CD14-positive monocyte (primary cell): ENCODE data around the gene ABCG1. TPM values are rescaled to one million over a fixed set of nuclear protein-coding genes. Genes with fewer than 3 reads are reported as not detected.

Source experiments
- DNase-seq, 3 donors: peaks; one replicate each; pipeline ENCODE4 v3.0.0-alpha.2; 2011 to 2022
- H2AFZ ChIP-seq: 2 replicates; pipeline ENCODE4 v1.6.0; 2012; ENCODE audit warnings: mild to moderate bottlenecking, low read depth, low read length, inconsistent platforms; ENCODE audit not compliant: insufficient read depth, poor library complexity, severe bottlenecking
- H3K27ac ChIP-seq, 2 donors: 1 replicate in 1 of 2; 2 replicates in 1 of 2; pipeline ENCODE4 v1.5.1; 2012 to 2013; ENCODE audit warnings: low read length in 2 of 2, control low read depth in 1 of 2, inconsistent platforms in 1 of 2, low read depth in 1 of 2, mild to moderate bottlenecking in 1 of 2
- H3K27me3 ChIP-seq, 2 donors: one replicate each; pipeline versions ENCODE4 v1.6.0 to v1.6.1; 2011 to 2013; ENCODE audit warnings: low read length in 2 of 2; ENCODE audit not compliant: control insufficient read depth in 2 of 2, insufficient read depth in 2 of 2
- H3K36me3 ChIP-seq, 2 donors: replicated peaks in 1 of 2; 1 replicate in 1 of 2; 2 replicates in 1 of 2; pipeline versions ENCODE4 v1.5.1 to v1.6.1; 2012 to 2013; ENCODE audit warnings: low read length in 2 of 2, control low read depth in 1 of 2, inconsistent platforms in 1 of 2, mild to moderate bottlenecking in 1 of 2; ENCODE audit not compliant: insufficient read depth in 2 of 2, control insufficient read depth in 1 of 2
- H3K4me1 ChIP-seq, 2 donors: 1 replicate in 1 of 2; 2 replicates in 1 of 2; pipeline versions ENCODE4 v1.5.1 to v1.6.1; 2012 to 2013; ENCODE audit warnings: low read length in 2 of 2, control low read depth in 1 of 2, inconsistent platforms in 1 of 2, mild to moderate bottlenecking in 1 of 2, moderate library complexity in 1 of 2; ENCODE audit not compliant: insufficient read depth in 2 of 2, control insufficient read depth in 1 of 2
- H3K4me2 ChIP-seq: replicated peaks from 2 replicates; pipeline ENCODE3; 2012; ENCODE audit warnings: low read length, moderate library complexity, mild to moderate bottlenecking; ENCODE audit not compliant: poor library complexity, severe bottlenecking; ENCODE audit errors: extremely low read depth
- H3K4me3 ChIP-seq, 3 experiments: fragments of 200-600 bp in 1 of 3; sonication (generic) in 1 of 3; replicated peaks in 1 of 3; 1 replicate in 2 of 3; 2 replicates in 1 of 3; pipeline ENCODE4 v1.5.1; 2011 to 2013; ENCODE audit warnings: low read length in 3 of 3, mild to moderate bottlenecking in 3 of 3, control low read depth in 2 of 3, low read depth in 2 of 3, inconsistent platforms in 1 of 3, moderate library complexity in 1 of 3
- H3K79me2 ChIP-seq: 2 replicates; pipeline ENCODE4 v1.6.0; 2012; ENCODE audit warnings: mild to moderate bottlenecking, control low read depth, inconsistent platforms, low read length, moderate library complexity; ENCODE audit not compliant: insufficient read depth
- H3K9ac ChIP-seq: 2 replicates; pipeline ENCODE4 v1.6.0; 2017; ENCODE audit warnings: low read length, mild to moderate bottlenecking; ENCODE audit not compliant: insufficient read depth, poor library complexity, severe bottlenecking
- H3K9me3 ChIP-seq, 2 donors: replicated peaks in 1 of 2; 1 replicate in 1 of 2; 2 replicates in 1 of 2; pipeline versions ENCODE4 v1.5.1 to v1.6.1; 2012 to 2013; ENCODE audit warnings: low read length in 2 of 2, control low read depth in 1 of 2; ENCODE audit not compliant: control insufficient read depth in 1 of 2, insufficient read depth in 1 of 2
- H4K20me1 ChIP-seq: 2 replicates; pipeline ENCODE4 v1.6.0; 2012; ENCODE audit warnings: mild to moderate bottlenecking, low read length, control low read depth, moderate library complexity; ENCODE audit not compliant: insufficient read depth
- H3K27ac Mint-ChIP-seq, 7 donors: one replicate each; pipeline ENCODE4 v1.8.0; 2020; ENCODE audit warnings: mild to moderate bottlenecking in 7 of 7, mixed read lengths in 7 of 7, moderate library complexity in 6 of 7, inconsistent platforms in 2 of 7
- H3K27me3 Mint-ChIP-seq, 3 donors: one replicate each; pipeline ENCODE4 v1.8.0; 2021 to 2022; ENCODE audit warnings: low read depth in 3 of 3, mild to moderate bottlenecking in 3 of 3, mixed read lengths in 3 of 3, moderate library complexity in 3 of 3, inconsistent platforms in 1 of 3
- H3K36me3 Mint-ChIP-seq, 2 donors: one replicate each; pipeline ENCODE4 v1.8.0; 2020; ENCODE audit warnings: mixed read lengths in 2 of 2, inconsistent platforms in 1 of 2, mild to moderate bottlenecking in 1 of 2
- H3K4me1 Mint-ChIP-seq: one replicate; pipeline ENCODE4 v1.8.0; 2020; ENCODE audit warnings: mild to moderate bottlenecking, mixed read lengths
- H3K4me3 Mint-ChIP-seq, 2 donors: one replicate each; pipeline ENCODE4 v1.8.0; 2020; ENCODE audit warnings: mild to moderate bottlenecking in 2 of 2, mixed read lengths in 2 of 2, moderate library complexity in 1 of 2
- H3K9me3 Mint-ChIP-seq, 7 donors: one replicate each; pipeline ENCODE4 v1.8.0; 2020 to 2022; ENCODE audit warnings: mixed read lengths in 7 of 7, mild to moderate bottlenecking in 6 of 7, moderate library complexity in 6 of 7, inconsistent platforms in 2 of 7
- CTCF ChIP-seq: fragments of 200-600 bp; IDR thresholded peaks from one replicate; pipeline ENCODE4 v1.8.0; 2022; ENCODE audit warnings: antibody characterized with exemption, mild to moderate bottlenecking
- WGBS: methylation state at CpG from one replicate; pipeline ENCODE4 v1.1.5; 2013; ENCODE audit warnings: missing lambda C conversion rate; ENCODE audit not compliant: insufficient coverage; 5-methylcytosine and 5-hydroxymethylcytosine counted together
- intact Hi-C, 2 donors: fragments of 100-400 bp; cut with micrococcal nuclease; formaldehyde crosslinking; loops; one replicate each; pipeline versions ENCODE4 v1.15.0 to v1.15.1; 2023
- polyA plus RNA-seq, 3 donors: library from polyadenylated mRNA; depleted of rRNA in 1 of 3; unstranded in 2 of 3; stranded (reverse) in 1 of 3; fragments of 300-500 nt in 2 of 3; fragments of >200 nt in 1 of 3; fragmentation: Illumina TruSeq in 2 of 3; gene quantifications; 1 replicate in 2 of 3; 2 replicates in 1 of 3; pipeline ENCODE4 v1.2.3, GENCODE V29; 2012 to 2021

The ABCG1 gene
- polyA plus RNA-seq, 3 donors = 3.0 to 5.2 (median 3.5) TPM

GRCh38 chr21:42266971-42267556 is 48.1 kb downstream of the ABCG1 start:
- Mint-ChIP-seq H3K4me1 (peaks cover 52% of the 10 kb centered on the region), H3K36me3 (peaks cover 4 to 21% of the 10 kb centered on the region in 2 donors), H3K4me3 (no peak overlapping the region), H3K9me3 (peaks cover 0 to 7% (median 0%) of the 10 kb centered on the region in 7 donors), H3K27ac (peak overlapping the region in 4 of 7 donors; percentile 14 to 45 (median 42)), H3K27me3 (peaks cover 1 to 3% (median 2%) of the 10 kb centered on the region in 3 donors)
- 49% methylated on average over 2 of the region's 7 CpGs for WGBS
- peaks cover 0 to 2% of the 10 kb centered on the region in 2 donors for H3K36me3 ChIP-seq
- no peak overlapping the region for H3K9ac ChIP-seq
- DNase-seq = no peak
- no peak overlapping the region for H2AFZ ChIP-seq
- no peak overlapping the region for H3K4me3 ChIP-seq
- H3K4me2 ChIP-seq = no peak overlapping the region
- no peaks in the 10 kb centered on the region for H3K27me3 ChIP-seq
- H3K9me3 ChIP-seq = no peaks in the 10 kb centered on the region
- peaks cover 5% of the 10 kb centered on the region for H4K20me1 ChIP-seq
- H3K4me1 ChIP-seq = peaks cover 38 to 42% of the 10 kb centered on the region in 2 donors
- no peak overlapping the region for H3K27ac ChIP-seq
- no peaks in the 10 kb centered on the region for H3K79me2 ChIP-seq
- intact Hi-C loops = no loop called here
- no peak for TF ChIP-seq CTCF

DNA sequence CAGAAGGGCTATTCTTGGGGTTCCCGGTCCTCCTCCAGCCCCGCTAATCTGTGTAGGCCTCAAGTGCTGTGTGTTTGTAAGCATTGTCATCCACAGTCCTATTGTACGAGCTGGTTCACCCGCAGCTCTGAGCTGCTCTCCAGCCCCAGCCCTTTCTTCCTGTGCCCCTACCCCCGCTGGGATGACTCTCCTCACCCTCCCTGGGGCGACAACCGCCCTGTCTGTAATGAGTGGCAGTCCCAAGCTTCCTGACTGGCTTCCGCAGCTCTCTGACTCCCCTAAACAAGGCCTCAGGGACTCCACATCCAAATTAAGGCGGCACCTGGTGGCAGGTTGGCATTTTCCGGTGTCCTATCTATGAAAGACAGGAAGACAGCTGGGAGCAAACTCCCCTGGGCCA is 50.4 kb downstream of the ABCG1 start:
- Histone ChIP-seq H3K27ac (no peak overlapping the region), H3K9ac (no peak overlapping the region), H4K20me1 (peaks cover 5% of the 10 kb centered on the region), H2AFZ (peak overlapping the region; percentile 35), H3K4me1 (peaks cover 19 to 22% of the 10 kb centered on the region in 2 donors), H3K79me2 (no peaks in the 10 kb centered on the region), H3K27me3 (no peaks in the 10 kb centered on the region), H3K36me3 (peaks cover 0 to 2% of the 10 kb centered on the region in 2 donors), H3K9me3 (no peaks in the 10 kb centered on the region), H3K4me3 (no peak overlapping the region), H3K4me2 (no peak overlapping the region)
- Mint-ChIP-seq H3K4me1 (peaks cover 30% of the 10 kb centered on the region), H3K4me3 (no peak overlapping the region), H3K9me3 (peaks cover 0 to 7% (median 0%) of the 10 kb centered on the region in 7 donors), H3K27me3 (peaks cover 1 to 2% (median 2%) of the 10 kb centered on the region in 3 donors), H3K27ac (peak overlapping the region in 3 of 7 donors; percentile 32 to 76 (median 50)), H3K36me3 (peaks cover 4 to 18% of the 10 kb centered on the region in 2 donors)
- 7% methylated on average over 5 of the region's 10 CpGs for WGBS
- DNase-seq = no peak
- intact Hi-C loops = no loop called here
- TF ChIP-seq CTCF = no peak
